Astrocyte (in vitro differentiated cells and primary cell): Measurements from ENCODE around the gene RECK. TPM values are rescaled to one million over a fixed set of nuclear protein-coding genes. Genes with fewer than 3 reads are reported as not detected.

ENCODE experiments used
- DNase-seq: peaks from one replicate; pipeline ENCODE4 v3.0.0-alpha.2; 2010; ENCODE audit warnings: low read depth
- FAIRE-seq: peaks from 2 replicates; lab custom pipeline; 2011; peaks lifted over from hg19 to GRCh38; lab: Jason Lieb, UNC
- H2AFZ ChIP-seq: 2 replicates; pipeline ENCODE4 v1.6.0; 2012; ENCODE audit warnings: low read depth, low read length, inconsistent platforms
- H3K27ac ChIP-seq: 2 replicates; pipeline ENCODE4 v1.5.1; 2011; ENCODE audit warnings: low read depth, low read length, inconsistent platforms
- H3K27me3 ChIP-seq: 2 replicates; pipeline ENCODE4 v1.6.0; 2011; ENCODE audit warnings: low read length, inconsistent platforms; ENCODE audit not compliant: insufficient read depth
- H3K36me3 ChIP-seq: 2 replicates; pipeline ENCODE4 v1.5.1; 2011; ENCODE audit warnings: low read length, inconsistent platforms; ENCODE audit not compliant: insufficient read depth
- H3K4me1 ChIP-seq: 2 replicates; pipeline ENCODE4 v1.5.1; 2011; ENCODE audit warnings: low read length, inconsistent platforms; ENCODE audit not compliant: insufficient read depth
- H3K4me2 ChIP-seq: 2 replicates; pipeline ENCODE4 v1.6.0; 2012; ENCODE audit warnings: low read length, inconsistent platforms
- H3K4me3 ChIP-seq: 2 replicates; pipeline ENCODE4 v1.5.1; 2011; ENCODE audit warnings: low read depth, mild to moderate bottlenecking, low read length, inconsistent platforms; ENCODE audit not compliant: insufficient read depth
- H3K79me2 ChIP-seq: 2 replicates; pipeline ENCODE4 v1.6.0; 2012; ENCODE audit warnings: mild to moderate bottlenecking, low read length, inconsistent platforms; ENCODE audit not compliant: insufficient read depth
- H3K9ac ChIP-seq: 2 replicates; pipeline ENCODE4 v1.6.0; 2012; ENCODE audit warnings: mild to moderate bottlenecking, low read length, inconsistent platforms
- H3K9me3 ChIP-seq: 2 replicates; pipeline ENCODE4 v1.5.1; 2012; ENCODE audit warnings: low read depth, mild to moderate bottlenecking, low read length, inconsistent platforms; ENCODE audit not compliant: insufficient read depth
- H4K20me1 ChIP-seq: 2 replicates; pipeline ENCODE4 v1.6.0; 2012; ENCODE audit warnings: low read length, inconsistent platforms; ENCODE audit not compliant: insufficient read depth
- H3K27ac Mint-ChIP-seq: one replicate; pipeline ENCODE4 v1.8.0; 2021; ENCODE audit warnings: mild to moderate bottlenecking, mixed read lengths; ENCODE audit not compliant: unreplicated experiment
- H3K27me3 Mint-ChIP-seq: one replicate; pipeline ENCODE4 v1.8.0; 2021; ENCODE audit warnings: low read depth, mixed read lengths; ENCODE audit not compliant: unreplicated experiment
- H3K36me3 Mint-ChIP-seq: one replicate; pipeline ENCODE4 v1.8.0; 2021; ENCODE audit warnings: low read depth, mixed read lengths; ENCODE audit not compliant: unreplicated experiment
- H3K4me1 Mint-ChIP-seq: one replicate; pipeline ENCODE4 v1.8.0; 2021; ENCODE audit warnings: low read depth, mixed read lengths; ENCODE audit not compliant: unreplicated experiment
- H3K4me3 Mint-ChIP-seq: one replicate; pipeline ENCODE4 v1.8.0; 2021; ENCODE audit warnings: mild to moderate bottlenecking, moderate library complexity, mixed read lengths; ENCODE audit not compliant: unreplicated experiment
- H3K9me3 Mint-ChIP-seq: one replicate; pipeline ENCODE4 v1.8.0; 2021; ENCODE audit warnings: mild to moderate bottlenecking, mixed read lengths; ENCODE audit not compliant: unreplicated experiment
- EZH2 ChIP-seq: IDR thresholded peaks from 2 replicates; pipeline ENCODE4 v1.6.1; 2012; ENCODE audit warnings: mild to moderate bottlenecking, low read length, inconsistent platforms; ENCODE audit not compliant: insufficient read depth
- total RNA-seq: library from RNA; stranded (reverse); gene quantifications from 2 replicates; pipeline ENCODE4 v1.2.1, GENCODE V29; 2021
- TF ChIP-seq, protein P1 (sequence below): IDR thresholded peaks from 2 replicates; pipeline ENCODE4 v1.5.1; 2011; ENCODE audit warnings: low read depth, mild to moderate bottlenecking, inconsistent platforms, low read length, moderate library complexity; ENCODE audit not compliant: insufficient read depth

RECK gene
- total RNA-seq, 1 donor from 2014 or later = 21.6 TPM

- H4K20me1 ChIP-seq = peaks cover 22% of the 10 kb centered on the region
- peak overlapping the region; percentile 70 for H2AFZ ChIP-seq
- Mint-ChIP-seq H3K9me3 (no peaks in the 10 kb centered on the region), H3K36me3 (no peaks in the 10 kb centered on the region), H3K27ac (peak overlapping the region; percentile 88), H3K4me1 (peaks cover 29% of the 10 kb centered on the region), H3K4me3 (peak overlapping the region; percentile 99), H3K27me3 (no peaks in the 10 kb centered on the region)
- H3K4me2 ChIP-seq = peak overlapping the region; percentile 98
- TF ChIP-seq EZH2 = no peak
- TF ChIP-seq, protein P1, sequence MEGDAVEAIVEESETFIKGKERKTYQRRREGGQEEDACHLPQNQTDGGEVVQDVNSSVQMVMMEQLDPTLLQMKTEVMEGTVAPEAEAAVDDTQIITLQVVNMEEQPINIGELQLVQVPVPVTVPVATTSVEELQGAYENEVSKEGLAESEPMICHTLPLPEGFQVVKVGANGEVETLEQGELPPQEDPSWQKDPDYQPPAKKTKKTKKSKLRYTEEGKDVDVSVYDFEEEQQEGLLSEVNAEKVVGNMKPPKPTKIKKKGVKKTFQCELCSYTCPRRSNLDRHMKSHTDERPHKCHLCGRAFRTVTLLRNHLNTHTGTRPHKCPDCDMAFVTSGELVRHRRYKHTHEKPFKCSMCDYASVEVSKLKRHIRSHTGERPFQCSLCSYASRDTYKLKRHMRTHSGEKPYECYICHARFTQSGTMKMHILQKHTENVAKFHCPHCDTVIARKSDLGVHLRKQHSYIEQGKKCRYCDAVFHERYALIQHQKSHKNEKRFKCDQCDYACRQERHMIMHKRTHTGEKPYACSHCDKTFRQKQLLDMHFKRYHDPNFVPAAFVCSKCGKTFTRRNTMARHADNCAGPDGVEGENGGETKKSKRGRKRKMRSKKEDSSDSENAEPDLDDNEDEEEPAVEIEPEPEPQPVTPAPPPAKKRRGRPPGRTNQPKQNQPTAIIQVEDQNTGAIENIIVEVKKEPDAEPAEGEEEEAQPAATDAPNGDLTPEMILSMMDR = no peak
- DNase-seq = no peak
- H3K36me3 ChIP-seq = no peaks in the 10 kb centered on the region
- peak; percentile 9 for FAIRE-seq
- H3K79me2 ChIP-seq = peaks cover 58% of the 10 kb centered on the region
- peak overlapping the region; percentile 84 for H3K27ac ChIP-seq
- no peaks in the 10 kb centered on the region for H3K27me3 ChIP-seq
- no peaks in the 10 kb centered on the region for H3K9me3 ChIP-seq
- peak overlapping the region; percentile 94 for H3K9ac ChIP-seq
- H3K4me1 ChIP-seq = peaks cover 33% of the 10 kb centered on the region
- peak overlapping the region; percentile 86 for H3K4me3 ChIP-seq
Measured at GRCh38 chr9:36037549-36038122, 923 bp downstream of the RECK start.

DNA sequence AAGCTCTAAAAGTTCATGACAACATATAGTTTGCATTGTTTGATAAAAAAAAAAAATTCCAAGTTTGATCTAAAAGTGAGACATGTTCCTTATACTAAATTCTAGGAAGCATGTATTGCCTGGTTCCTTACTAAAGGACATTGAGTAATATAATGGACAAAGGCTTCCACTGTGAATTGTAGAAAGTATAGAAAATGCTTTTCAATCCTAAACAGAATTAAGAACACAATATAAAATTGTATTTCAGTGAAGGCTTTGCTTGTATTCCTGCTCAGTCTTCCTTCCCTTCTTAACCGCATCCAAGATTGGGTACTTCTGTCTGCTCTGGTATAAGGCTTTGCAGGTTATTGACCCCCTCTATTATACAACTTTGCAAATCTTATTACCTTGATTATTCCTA, 2.4 kb downstream of the RECK start:
- H3K36me3 Mint-ChIP-seq = peaks cover 4% of the 10 kb centered on the region
- Histone ChIP-seq H3K79me2 (peaks cover 70% of the 10 kb centered on the region), H3K27ac (no peak overlapping the region), H3K9ac (no peak overlapping the region), H2AFZ (no peak overlapping the region), H3K9me3 (no peaks in the 10 kb centered on the region), H3K4me2 (peak overlapping the region; percentile 98), H3K4me3 (no peak overlapping the region), H4K20me1 (peaks cover 29% of the 10 kb centered on the region), H3K4me1 (peaks cover 33% of the 10 kb centered on the region), H3K36me3 (no peaks in the 10 kb centered on the region), H3K27me3 (no peaks in the 10 kb centered on the region)
- H3K27me3 Mint-ChIP-seq = no peaks in the 10 kb centered on the region
- H3K4me3 Mint-ChIP-seq = peak overlapping the region; percentile 99
- peaks cover 29% of the 10 kb centered on the region for H3K4me1 Mint-ChIP-seq
- TF ChIP-seq, protein P1 = no peak
- no peak for TF ChIP-seq EZH2
- H3K9me3 Mint-ChIP-seq = no peaks in the 10 kb centered on the region
- FAIRE-seq (no peak), DNase-seq (no peak)
- no peak overlapping the region for H3K27ac Mint-ChIP-seq

GRCh38 chr9:36039696-36040095, 3.0 kb downstream of the RECK start:
- peaks cover 33% of the 10 kb centered on the region for H4K20me1 ChIP-seq
- no peak overlapping the region for H3K4me3 ChIP-seq

More at GRCh38 chr9:36039696-36040095, 3.0 kb downstream of the RECK start:
- H3K36me3 ChIP-seq = no peaks in the 10 kb centered on the region
- H2AFZ ChIP-seq = no peak overlapping the region
- H3K79me2 ChIP-seq = peaks cover 76% of the 10 kb centered on the region
- H3K27me3 ChIP-seq = no peaks in the 10 kb centered on the region
- no peak overlapping the region for H3K9ac ChIP-seq
- peaks cover 33% of the 10 kb centered on the region for H3K4me1 ChIP-seq
- Mint-ChIP-seq H3K27ac (no peak overlapping the region), H3K9me3 (no peaks in the 10 kb centered on the region), H3K36me3 (peaks cover 4% of the 10 kb centered on the region), H3K27me3 (no peaks in the 10 kb centered on the region), H3K4me1 (peaks cover 32% of the 10 kb centered on the region), H3K4me3 (peak overlapping the region; percentile 99)
- DNase-seq (peak; percentile 70), FAIRE-seq (peak; percentile 20)
- no peak for TF ChIP-seq EZH2
- TF ChIP-seq, protein P1 = no peak
- no peaks in the 10 kb centered on the region for H3K9me3 ChIP-seq
- H3K27ac ChIP-seq = no peak overlapping the region
- peak overlapping the region; percentile 98 for H3K4me2 ChIP-seq
